DMS114 treated with DMSO at 0.1 percent for 48 hours (cell line): ENCODE measurements around the gene ABCC1.
"Not testable (repeated sequence)": the region's sequence is repeated elsewhere in the genome, so short reads cannot be mapped to it uniquely, and the experiment has no call there.

Source experiments
- DNase-seq: peaks from one replicate; lab custom pipeline; 2025; ENCODE audit not compliant: unreplicated experiment; lab: John Stamatoyannopoulos, UW

Gene ABCC1

DNA sequence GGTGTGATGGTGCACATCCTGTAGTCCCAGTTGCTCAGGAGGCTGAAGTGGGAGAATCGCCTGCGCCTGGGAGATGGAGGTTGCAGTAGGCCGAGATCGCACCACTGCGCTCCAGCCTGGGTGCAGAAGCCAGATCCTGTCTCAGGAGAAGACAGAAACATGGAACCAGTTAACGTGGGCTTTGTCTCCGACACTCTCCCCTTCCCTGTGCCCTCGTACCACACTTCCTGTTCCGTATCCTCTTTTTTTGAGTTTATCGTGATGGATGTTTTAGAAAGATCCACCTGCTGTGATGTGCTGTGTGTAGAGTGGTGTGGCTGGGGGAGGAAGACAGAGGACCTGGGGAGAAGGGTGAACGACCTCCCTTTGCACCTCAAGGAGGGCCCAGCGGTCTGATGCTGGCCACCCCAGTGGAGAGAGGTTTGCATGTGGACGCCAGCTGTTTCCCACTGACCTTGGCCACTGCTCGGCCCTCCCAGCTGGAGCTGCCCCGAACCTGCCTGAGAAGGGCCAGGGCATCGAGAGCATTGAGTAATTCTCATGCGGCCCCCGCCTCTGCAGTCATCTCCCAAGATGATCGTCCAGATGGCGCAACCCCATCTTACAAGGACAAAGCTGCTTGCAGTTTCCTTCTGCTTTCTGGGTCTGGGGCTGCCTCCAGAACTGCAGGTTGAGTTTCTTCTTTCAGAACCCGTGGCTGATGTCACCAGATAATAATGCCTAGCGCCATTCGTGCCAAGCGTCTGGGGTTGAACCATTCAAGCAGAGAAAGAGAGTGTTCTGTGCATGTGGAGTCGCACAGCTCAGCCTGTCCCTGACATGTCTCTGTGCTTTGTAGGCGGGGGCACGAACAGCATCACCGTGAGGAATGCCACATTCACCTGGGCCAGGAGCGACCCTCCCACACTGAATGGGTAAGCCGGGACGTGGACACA lies 126.3 kb downstream of the ABCC1 start:
- DNase-seq, result no peak

DNA sequence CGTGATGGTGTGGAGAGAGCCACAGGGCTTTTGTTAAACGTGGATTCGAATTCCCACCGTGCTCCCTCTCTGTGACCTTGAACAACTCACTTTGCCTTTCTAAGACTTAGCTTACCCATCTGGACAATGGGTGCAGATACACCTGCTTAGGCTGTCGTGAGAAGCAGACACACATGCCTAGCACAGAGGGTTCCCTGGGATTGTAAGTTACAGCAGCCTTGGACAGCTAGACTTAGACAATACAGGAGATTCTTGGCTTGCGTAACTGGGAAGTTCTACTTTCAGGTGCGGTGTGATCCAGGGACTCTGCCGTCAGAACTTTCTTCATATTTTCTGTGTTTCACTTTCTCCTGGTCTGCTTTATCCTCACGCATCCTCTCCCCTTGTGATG lies 127.0 kb downstream of the ABCC1 start:
- no peak for DNase-seq

DNA sequence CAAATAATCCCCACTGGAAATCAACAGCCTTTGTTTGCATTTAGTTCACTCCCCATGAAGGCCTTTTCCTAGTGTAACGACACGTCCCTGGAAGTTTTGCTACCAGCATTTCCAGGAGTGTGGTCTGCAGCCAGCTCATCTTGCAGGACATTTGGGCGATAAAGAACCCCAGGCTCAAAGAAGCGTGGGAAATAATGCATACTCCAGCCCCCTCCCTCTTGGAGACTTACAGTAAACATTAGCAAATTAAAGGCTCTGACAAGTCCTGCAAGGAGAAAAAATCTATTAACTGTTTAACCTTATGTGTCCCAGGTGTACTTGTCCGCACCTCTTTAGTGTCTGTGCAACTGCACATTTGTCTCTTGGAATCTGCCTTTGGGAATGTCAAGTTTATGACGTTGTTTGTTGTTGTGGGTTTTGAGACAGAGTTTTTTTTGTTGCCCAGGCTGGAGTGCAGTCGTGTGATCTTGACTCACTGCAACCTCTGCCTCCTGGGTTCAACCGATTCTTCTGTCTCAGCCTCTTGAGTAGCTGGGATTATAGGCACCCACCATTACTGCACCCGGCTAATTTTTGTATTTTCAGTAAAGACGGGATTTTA lies 131.1 kb downstream of the ABCC1 start:
- no peak for DNase-seq

DNA sequence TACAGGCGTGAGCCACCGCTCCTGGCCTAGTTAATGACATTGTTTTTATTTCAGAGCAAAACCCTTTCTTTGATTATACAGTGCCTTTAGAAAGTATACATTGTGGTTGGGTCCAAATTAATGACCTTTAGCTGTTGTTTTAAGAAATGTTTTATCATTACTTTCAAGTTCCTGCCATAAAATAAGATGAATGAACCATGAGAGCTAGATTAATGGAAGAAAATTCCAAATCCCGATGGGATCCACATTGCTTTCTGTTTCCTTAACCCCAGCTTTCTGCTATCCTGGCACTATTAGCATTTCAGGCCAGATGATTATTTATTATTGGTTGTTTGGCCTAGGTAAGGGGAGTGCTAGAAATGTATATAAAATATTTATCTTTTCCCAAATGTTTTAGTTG lies 131.7 kb downstream of the ABCC1 start:
- no peak for DNase-seq

DNA sequence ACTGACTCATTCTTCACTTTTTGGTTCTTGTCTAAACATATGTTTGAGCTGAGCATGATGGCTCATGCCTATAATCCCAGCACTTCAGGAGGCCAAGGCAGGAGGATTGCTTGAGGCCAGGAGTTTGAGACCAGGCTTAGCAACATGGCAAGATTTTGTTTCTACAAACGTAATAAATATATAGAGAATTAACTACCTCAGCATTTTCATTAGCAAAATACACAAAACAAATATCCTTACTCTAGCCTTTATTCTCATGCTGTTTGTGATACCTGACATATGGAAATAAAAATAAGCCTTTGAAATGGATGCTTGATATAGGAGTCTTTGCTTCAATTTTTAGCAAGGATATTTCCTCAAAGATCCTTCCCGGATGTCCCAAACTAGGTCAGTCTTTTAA lies 132.8 kb downstream of the ABCC1 start:
- no peak for DNase-seq

DNA sequence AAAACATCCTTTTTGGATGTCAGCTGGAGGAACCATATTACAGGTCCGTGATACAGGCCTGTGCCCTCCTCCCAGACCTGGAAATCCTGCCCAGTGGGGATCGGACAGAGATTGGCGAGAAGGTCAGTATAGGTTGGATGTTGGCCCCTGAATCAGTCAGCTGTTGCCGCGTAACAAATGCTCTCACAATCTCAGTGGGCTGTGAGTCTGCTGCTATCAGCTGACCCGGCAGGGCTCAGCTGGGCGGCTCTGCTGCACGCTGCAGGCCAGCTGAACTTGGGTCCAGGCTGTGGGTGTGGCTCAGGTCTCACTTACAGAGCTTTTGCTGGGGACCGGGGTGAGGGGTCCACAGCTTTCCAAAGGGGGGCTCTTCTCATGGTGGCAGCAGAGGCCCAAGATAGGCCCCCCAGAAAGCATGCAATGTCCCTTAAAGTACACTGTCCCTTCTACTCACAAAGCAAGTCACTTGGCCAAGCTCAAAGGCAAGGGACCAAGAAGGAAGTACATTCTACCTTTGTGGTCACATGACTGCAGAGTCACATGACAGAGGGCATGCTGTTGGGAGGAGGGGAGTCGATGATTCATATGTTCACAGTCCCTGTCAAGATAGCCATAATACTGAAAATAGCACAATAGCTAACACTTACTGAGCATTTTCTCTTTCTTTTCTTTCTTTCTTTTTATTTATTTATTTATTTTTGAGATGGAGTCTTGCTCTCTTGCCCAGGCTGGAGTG lies 134.2 kb downstream of the ABCC1 start:
- DNase-seq, result no peak

DNA sequence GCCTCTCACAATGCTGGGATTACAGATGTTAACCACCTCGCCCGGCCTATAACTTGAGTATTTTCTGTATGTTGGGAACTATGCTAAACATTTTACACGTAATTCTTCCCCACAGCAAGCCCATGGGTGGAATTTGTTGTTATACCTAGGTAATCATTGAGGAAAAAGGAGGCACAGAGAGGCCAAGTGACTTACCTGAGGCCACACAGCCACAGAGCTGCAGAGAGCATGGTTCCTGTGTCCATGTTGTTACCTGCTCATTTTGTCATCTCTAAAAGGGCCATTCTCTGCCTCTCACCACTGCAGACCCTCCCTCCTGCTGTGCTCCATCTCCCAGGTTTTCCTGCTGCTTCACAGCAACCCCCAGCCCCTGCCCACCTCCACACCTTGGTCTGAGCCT lies 135.5 kb downstream of the ABCC1 start:
- no peak for DNase-seq

DNA sequence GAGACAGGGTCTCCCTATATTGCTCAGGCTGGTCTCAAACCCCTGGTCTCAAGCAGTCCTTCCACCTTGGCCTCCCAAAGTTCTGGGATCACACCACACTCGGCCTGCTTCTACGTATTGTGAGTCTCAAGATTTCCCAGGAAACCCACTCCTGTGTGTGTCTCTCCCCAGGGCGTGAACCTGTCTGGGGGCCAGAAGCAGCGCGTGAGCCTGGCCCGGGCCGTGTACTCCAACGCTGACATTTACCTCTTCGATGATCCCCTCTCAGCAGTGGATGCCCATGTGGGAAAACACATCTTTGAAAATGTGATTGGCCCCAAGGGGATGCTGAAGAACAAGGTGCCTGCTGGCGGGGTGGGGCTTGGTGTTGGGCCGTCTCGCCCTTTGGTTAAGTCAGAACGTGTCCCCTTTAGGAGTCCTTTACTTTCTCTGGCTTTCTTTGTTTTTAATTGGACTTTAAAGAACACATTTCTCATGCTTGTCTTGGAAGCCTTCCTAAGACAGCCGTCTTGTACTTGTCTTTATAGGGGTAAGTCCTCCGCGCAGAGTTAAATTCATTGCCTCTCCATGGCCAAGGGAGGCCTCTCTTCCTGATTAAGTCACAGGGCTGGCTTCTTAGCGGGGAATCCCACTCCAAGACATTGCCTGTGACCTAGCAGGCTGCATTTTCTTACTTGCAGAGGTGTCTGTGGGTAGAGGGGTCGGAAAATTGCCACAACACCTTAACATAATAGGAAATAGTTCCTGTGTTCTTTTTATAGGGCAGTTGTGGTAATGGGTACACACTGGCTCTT lies 137.4 kb downstream of the ABCC1 start:
- no peak for DNase-seq

DNA sequence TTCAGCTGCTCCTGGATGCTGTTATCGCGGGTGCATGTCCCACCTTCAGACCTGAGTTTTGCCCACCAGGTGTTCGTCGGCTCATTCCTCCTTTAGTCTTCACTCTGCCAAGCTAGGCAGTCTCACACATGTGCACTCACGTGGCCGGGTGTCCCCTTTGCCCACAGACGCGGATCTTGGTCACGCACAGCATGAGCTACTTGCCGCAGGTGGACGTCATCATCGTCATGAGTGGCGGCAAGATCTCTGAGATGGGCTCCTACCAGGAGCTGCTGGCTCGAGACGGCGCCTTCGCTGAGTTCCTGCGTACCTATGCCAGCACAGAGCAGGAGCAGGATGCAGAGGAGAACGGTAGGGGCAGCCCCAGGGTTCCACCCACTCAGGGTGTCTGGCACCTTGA lies 140.8 kb downstream of the ABCC1 start:
- DNase-seq, result no peak

DNA sequence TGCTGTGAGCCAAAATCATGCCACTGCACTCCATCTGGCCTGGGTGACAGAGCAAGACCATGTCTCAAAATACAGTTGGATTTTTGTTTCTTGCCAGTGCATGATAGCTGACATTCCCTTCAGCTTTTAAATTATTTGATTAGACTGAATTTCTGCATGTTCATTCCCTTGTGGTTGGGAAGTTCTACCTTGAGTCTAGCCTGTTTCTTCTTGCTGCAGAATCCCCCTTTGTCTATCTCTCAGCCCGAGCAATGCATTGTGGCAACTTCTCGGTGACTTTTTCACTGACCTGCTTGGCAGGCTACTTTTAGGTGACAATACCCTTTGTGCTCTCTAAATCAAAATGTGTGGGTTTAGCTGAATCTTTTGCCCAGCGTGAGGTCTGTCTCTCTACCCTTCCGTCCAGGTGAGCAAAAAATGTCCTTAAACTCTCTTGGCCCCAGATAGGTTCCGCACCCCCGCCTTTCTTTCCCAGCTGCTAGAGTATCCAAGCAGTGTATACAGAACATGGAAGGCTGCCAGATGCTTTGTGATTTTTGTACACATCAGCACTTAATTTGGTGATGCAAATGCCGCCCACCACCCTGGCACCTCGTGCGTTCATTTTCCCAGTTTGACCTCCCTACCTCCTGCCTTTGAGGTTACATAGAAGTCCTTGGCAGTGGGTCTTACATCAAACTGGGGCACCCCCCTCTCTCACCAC lies 143.7 kb downstream of the ABCC1 start:
- no peak for DNase-seq

DNA sequence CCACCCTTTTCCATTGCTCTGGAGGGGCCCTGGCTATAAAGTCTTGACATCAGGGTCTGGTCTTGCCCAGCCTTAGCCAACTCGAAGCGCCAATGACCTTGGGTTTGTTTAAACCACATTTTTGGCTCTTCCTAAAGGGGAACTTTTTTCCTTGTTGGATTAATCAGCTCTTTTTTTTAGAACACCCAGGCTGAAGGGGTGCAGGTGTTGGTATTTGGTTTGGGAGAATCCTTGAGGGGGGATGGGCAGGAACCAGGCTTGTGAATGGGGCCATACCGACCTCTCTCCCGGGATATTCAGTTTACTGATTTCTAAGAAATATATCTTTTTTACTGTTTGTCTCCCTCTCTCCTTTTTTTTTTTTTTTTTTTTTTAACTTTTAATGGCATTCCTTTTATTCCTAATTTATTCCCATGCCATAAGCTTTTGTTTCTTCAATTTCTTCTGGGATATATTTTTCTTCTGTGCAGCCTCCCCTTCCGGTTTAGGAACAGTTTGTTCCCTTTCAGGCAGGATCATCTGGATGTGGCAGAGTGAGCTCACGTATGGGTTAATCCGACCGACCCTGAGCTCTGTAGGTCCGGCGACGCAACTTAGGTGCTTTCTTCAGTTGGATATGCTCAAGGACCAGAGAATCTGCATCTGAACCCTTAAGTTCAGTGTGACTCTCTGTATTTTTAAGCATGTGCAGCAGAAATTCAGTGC lies 144.4 kb downstream of the ABCC1 start:
- no peak for DNase-seq

DNA sequence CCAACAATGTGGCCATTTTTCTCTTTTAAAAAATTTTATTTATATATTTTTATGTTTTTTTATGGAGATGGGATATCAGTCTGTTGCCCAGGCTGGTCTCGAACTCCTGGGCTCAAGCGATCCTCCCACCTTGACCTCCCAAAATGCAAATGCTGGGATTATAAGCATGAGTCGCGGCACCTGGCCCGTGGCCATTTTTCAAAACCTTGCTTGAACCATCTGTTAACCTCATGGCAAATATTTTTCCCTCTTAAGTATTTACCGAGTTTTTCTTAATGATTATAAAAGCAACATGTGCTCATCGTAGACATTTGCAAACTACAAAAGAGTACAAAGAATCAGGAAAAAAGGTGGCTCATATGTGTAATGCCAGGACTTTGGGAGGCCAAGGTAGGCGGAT lies 146.2 kb downstream of the ABCC1 start:
- DNase-seq, result no peak

DNA sequence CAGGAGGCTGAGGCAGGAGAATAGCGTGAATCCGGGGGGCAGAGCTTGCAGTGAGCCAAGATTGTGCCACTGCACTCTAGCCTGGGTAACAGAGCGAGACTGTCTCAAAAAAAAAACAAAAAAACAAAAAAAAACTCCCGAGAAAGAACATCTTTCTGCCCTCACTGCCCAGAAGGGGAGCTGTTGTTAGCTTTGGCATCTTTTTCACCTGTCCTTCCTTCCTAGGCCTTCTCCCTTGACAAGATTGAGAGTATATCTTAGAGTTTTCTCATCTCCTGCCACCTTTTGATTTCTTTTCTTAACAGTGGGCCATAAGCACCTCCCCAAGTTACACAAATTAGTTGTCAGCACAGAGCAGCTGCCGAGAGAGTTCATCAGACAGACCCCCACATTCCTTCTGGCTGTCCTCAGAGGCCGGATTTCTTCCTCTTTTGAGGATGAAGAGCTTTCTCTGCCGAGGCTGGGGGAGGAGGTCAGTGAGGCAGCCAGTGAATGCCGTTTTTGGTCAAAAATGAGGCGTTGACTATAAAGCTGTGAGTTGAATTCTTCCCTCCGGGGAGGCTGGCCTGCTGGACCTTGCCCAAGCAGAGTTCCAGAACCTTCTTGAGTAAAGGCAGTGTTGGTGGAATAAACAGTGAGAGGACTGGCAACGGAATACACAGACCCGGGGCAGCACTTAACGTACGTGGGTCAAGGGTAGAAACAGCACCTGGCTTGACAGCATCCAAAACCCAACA lies 146.9 kb downstream of the ABCC1 start:
- no peak for DNase-seq

DNA sequence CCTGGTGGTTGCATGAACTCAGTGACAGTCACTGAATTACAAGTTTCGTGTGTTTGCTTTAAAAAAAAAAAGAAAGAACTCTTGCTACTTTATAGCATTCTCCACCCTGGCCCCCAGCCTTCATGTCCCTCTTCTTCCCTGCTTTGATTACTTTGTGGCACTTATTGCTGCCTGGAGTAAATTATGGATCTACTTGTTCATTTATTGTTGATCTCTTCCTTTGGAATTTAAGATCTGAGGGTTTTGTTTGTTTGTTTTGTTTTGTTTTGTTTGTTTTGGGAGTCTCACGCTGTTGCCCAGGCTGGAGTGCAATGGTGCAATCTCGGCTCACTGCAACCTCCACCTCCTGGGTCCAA lies 147.4 kb downstream of the ABCC1 start:
- DNase-seq, result no peak

DNA sequence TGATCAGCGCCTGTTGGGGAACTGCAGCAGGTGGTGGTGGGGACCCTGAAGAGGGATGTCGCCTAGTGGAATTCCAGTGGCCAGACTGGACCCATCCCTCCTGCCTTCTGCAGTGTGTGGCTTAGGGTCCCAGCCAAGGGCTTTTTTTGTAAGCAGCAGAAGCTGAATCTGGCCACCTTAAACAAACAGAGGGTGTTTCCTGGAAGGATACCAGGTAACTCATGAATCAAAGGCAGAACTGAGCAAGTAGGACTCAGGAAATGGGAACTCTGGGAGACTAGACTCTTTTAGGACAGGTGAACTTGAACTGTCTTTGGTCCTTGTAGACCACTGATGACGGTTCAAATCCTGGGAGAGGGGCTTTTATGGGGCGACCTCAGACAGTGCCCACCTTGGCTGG lies 149.9 kb downstream of the ABCC1 start:
- DNase-seq, result no peak

DNA sequence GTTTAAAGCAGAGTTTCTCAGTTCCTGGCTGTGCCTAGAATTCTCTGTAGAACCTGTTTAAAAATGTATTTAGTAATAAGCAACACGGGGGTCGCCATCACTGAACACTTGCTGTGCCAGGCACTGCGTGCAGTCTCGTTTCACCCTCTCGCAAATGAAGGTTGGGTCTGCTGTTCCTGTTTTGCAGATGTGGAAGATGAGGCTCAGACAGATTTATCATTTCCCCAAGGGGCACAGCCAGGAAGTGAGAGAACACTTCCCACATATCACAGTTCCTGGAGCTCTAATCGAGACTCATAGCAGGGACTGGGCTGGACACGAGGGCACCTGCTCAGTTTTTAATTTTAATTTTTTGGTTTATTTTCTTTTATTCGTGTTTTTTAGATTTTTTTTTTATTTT lies 151.2 kb downstream of the ABCC1 start:
- DNase-seq, result no peak

DNA sequence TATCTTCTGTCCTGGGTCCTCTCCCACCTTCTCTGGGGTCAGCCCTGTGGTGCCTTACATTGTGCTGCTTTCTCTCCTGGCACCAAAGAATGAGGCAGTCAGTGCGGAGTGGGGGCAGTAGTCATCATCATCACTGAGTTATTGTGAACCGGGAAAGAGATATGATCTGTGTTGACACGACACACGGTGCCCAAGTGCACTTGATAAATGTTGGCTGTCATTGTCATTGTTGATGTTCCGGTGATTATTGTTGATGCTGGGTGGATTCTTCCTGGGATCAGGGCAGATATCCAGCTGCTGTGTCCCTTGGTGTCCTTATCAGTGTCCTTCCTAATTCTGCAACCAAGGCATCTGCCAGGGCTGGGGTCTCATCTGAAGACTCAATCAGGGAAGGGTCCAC lies 152.2 kb downstream of the ABCC1 start:
- DNase-seq, result no peak

DNA sequence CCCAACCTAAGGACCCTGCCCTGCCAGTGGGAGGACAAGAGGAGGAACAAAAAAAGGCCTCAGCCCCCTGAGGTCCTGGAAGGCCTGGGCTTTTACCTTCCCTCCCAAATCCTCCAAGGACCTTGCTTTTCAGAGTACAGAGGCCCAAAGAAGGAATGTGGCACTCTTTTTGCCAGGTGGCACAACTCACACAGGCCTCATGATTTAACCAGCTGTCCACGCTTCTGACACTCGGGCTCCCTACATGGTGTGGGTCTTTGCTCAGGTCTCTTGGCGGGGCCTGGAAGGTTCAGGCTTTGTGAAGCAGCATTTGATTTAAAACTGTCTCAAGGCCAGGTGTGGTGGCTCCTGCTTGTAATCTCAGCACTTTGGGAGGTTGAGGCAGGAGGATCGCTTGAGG lies 153.3 kb downstream of the ABCC1 start:
- no peak for DNase-seq

DNA sequence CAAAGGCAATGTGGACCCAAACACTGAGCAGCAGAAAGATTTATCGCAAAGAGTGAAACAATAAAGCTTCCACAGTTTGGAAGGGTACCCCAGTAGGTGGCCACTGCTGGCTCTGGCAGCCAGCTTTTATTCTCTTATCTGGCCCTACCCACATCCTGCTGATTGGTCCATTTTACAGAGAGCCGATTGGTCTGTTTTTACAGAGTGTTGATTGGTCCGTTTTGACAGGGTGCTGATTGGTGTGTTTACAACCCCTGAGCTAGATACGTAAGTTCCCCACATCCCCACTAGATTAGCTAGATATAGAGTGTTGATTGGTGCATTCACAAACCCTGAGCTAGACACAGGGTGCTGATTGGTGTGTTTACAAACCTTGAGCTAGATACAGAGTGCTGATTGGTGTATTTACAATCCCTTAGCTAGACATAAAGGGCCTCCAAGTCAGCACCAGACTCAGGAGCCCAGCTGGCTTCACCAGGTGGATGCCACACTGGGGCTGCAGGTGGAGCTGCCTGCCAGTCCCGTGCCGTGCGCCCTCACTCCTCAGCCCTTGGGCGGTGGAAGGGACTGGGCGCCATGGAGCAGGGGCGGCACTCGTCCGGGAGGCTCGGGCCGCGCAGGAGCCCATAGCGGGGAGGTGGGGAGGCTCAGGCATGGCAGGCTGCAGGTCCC lies 154.9 kb downstream of the ABCC1 start:
- DNase-seq, result not testable (repeated sequence)
